MM.1S (cell line): ENCODE results near the gene SAMSN1.

Source experiments
- DNase-seq: peaks from one replicate; pipeline ENCODE4 v3.0.0-alpha.2; 2015
- H2AFZ ChIP-seq: fragments of 300-600 bp; sonication (generic); 2 replicates; pipeline ENCODE4 v1.6.0; 2016; ENCODE audit warnings: antibody characterized with exemption, low read length
- H3F3A ChIP-seq: fragments of 300-600 bp; sonication (generic); 2 replicates; pipeline ENCODE4 v1.6.1; 2016; ENCODE audit warnings: mild to moderate bottlenecking, antibody characterized with exemption, low read length, moderate library complexity, mixed read lengths; ENCODE audit not compliant: insufficient read depth
- H3K27ac ChIP-seq: fragments of 300-600 bp; sonication (generic); 2 replicates; pipeline ENCODE4 v1.5.1; 2016; ENCODE audit warnings: mild to moderate bottlenecking, low read length
- H3K27me3 ChIP-seq: fragments of 300-600 bp; sonication (generic); replicated peaks from 2 replicates; pipeline ENCODE4 v1.6.0; 2016; ENCODE audit warnings: low read length; ENCODE audit not compliant: insufficient read depth
- H3K36me3 ChIP-seq: fragments of 300-600 bp; sonication (generic); replicated peaks from 2 replicates; pipeline ENCODE4 v1.6.1; 2016; ENCODE audit warnings: mild to moderate bottlenecking, low read length, mixed read lengths; ENCODE audit not compliant: insufficient read depth
- H3K4me1 ChIP-seq: fragments of 300-600 bp; sonication (generic); 2 replicates; pipeline ENCODE4 v1.6.1; 2016; ENCODE audit warnings: low read length, mixed read lengths
- H3K4me2 ChIP-seq: fragments of 300-600 bp; sonication (generic); 2 replicates; pipeline ENCODE4 v1.6.0; 2016; ENCODE audit warnings: low read depth, low read length
- H3K4me3 ChIP-seq: fragments of 300-600 bp; sonication (generic); 2 replicates; pipeline ENCODE4 v1.5.1; 2016; ENCODE audit warnings: low read length, mixed read lengths
- H3K79me2 ChIP-seq: fragments of 300-600 bp; sonication (generic); 2 replicates; pipeline ENCODE4 v1.6.1; 2016; ENCODE audit warnings: mixed run types, low read length, mixed read lengths
- H3K9ac ChIP-seq: fragments of 300-600 bp; sonication (generic); 2 replicates; pipeline ENCODE4 v1.6.1; 2016; ENCODE audit warnings: low read length, mixed read lengths
- H3K9me2 ChIP-seq: fragments of 300-600 bp; sonication (generic); replicated peaks from 2 replicates; pipeline ENCODE4 v1.6.1; 2016; ENCODE audit warnings: mild to moderate bottlenecking, low read length, mixed read lengths; ENCODE audit not compliant: insufficient read depth
- H3K9me3 ChIP-seq: fragments of 300-600 bp; sonication (generic); replicated peaks from 2 replicates; pipeline ENCODE4 v1.6.1; 2016; ENCODE audit warnings: mild to moderate bottlenecking, low read length, mixed read lengths; ENCODE audit not compliant: insufficient read depth
- H4K20me1 ChIP-seq: fragments of 300-600 bp; sonication (generic); 2 replicates; pipeline ENCODE4 v1.6.1; 2016; ENCODE audit warnings: mild to moderate bottlenecking, low read length, moderate library complexity, mixed read lengths; ENCODE audit not compliant: insufficient read depth
- EZH2 ChIP-seq: fragments of 300-600 bp; sonication (generic); optimal IDR thresholded peaks from 2 replicates; pipeline ENCODE3; 2017; ENCODE audit warnings: low read depth, mild to moderate bottlenecking, antibody characterized with exemption, low read length, mixed read lengths
- EZH2phosphoT487 ChIP-seq: fragments of 300-600 bp; sonication (generic); IDR thresholded peaks from 2 replicates; pipeline ENCODE4 v1.6.1; 2018; ENCODE audit warnings: antibody characterized with exemption, low read length
- TF ChIP-seq, protein P1 (sequence below): fragments of 300-600 bp; sonication (generic); IDR thresholded peaks from 2 replicates; pipeline ENCODE4 v1.5.1; 2016; ENCODE audit warnings: antibody characterized with exemption, low read length, mixed read lengths

Gene SAMSN1

DNA sequence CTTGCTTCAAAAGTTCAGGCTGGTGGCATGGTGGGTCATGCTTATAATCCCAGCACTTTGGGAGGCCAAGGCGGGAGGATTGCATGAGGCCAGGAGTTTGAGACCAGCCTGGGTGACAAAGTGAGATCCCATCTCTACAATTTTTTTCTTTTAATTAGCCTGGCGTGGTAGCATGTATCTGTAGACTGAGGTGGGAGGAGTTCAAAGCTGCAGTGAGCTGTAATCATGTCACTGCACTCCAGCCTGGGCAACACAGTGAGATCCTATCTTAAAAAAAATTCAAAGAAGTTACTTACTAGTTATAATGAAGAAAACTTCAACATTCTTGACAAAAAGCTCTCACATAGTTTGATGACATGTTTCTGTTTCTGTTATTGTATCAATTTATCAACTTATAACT, 45.2 kb downstream of the SAMSN1 start:
- H3K9me2 ChIP-seq = no peaks in the 10 kb centered on the region
- H3K27me3 ChIP-seq = no peaks in the 10 kb centered on the region
- no peaks in the 10 kb centered on the region for H4K20me1 ChIP-seq
- H3K4me1 ChIP-seq = no peaks in the 10 kb centered on the region
- no peak overlapping the region for H2AFZ ChIP-seq
- no peak overlapping the region for H3K27ac ChIP-seq
- no peaks in the 10 kb centered on the region for H3K9me3 ChIP-seq
- H3K4me3 ChIP-seq = no peak overlapping the region
- H3K79me2 ChIP-seq = no peaks in the 10 kb centered on the region
- no peak for DNase-seq
- no peaks in the 10 kb centered on the region for H3K36me3 ChIP-seq
- H3K9ac ChIP-seq = no peak overlapping the region
- no peak overlapping the region for H3K4me2 ChIP-seq
- no peaks in the 10 kb centered on the region for H3F3A ChIP-seq
- TF ChIP-seq EZH2phosphoT487 (no peak), EZH2 (no peak)
- TF ChIP-seq, protein P1, sequence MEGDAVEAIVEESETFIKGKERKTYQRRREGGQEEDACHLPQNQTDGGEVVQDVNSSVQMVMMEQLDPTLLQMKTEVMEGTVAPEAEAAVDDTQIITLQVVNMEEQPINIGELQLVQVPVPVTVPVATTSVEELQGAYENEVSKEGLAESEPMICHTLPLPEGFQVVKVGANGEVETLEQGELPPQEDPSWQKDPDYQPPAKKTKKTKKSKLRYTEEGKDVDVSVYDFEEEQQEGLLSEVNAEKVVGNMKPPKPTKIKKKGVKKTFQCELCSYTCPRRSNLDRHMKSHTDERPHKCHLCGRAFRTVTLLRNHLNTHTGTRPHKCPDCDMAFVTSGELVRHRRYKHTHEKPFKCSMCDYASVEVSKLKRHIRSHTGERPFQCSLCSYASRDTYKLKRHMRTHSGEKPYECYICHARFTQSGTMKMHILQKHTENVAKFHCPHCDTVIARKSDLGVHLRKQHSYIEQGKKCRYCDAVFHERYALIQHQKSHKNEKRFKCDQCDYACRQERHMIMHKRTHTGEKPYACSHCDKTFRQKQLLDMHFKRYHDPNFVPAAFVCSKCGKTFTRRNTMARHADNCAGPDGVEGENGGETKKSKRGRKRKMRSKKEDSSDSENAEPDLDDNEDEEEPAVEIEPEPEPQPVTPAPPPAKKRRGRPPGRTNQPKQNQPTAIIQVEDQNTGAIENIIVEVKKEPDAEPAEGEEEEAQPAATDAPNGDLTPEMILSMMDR = no peak

DNA sequence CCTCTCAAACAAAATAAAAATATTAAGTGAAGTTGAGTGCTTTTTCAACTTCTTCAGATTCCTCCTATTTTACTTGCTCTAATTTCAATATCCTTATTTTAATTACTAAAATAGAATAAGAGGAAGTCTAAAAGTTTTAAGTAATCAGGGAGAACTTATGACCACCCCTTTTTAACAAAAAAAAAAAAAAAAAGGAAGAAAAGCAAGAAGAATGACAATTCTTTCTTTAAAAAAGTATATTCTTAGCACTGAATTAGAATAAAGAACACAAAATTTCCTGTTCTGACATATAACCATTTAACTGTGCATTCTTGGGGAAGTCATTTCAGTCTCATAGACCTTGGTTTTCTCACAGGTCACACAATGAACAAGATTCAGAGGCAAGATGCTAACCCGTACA, 46.8 kb downstream of the SAMSN1 start:
- H3K4me2 ChIP-seq = no peak overlapping the region
- no peaks in the 10 kb centered on the region for H3K9me2 ChIP-seq
- H3K4me3 ChIP-seq = no peak overlapping the region
- no peak overlapping the region for H3K27ac ChIP-seq
- TF ChIP-seq EZH2 (no peak), EZH2phosphoT487 (no peak)
- TF ChIP-seq, protein P1 = no peak
- DNase-seq = no peak
- no peak overlapping the region for H2AFZ ChIP-seq
- H3F3A ChIP-seq = no peaks in the 10 kb centered on the region
- no peaks in the 10 kb centered on the region for H4K20me1 ChIP-seq
- H3K79me2 ChIP-seq = no peaks in the 10 kb centered on the region
- no peaks in the 10 kb centered on the region for H3K9me3 ChIP-seq
- no peak overlapping the region for H3K9ac ChIP-seq
- H3K27me3 ChIP-seq = no peaks in the 10 kb centered on the region
- no peaks in the 10 kb centered on the region for H3K4me1 ChIP-seq
- no peaks in the 10 kb centered on the region for H3K36me3 ChIP-seq

DNA sequence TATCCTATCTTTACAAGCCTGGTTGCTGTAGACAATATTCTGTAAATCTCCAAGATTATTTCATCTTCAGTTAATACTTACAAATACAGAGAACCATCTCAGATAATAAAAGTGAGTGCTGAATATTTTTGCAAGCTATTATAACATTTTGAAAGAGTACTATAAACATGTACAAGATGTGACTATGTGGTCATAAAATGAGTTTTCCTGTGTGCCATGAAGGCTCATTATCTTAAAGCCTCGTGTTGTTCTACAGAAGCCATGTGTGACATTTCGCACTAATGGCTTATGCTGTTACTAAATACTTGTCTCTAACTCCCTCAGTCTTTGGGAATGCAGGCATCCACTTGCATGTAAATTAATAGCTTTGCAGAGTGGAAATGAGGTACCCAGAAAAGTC, 48.3 kb downstream of the SAMSN1 start:
- no peak overlapping the region for H2AFZ ChIP-seq
- no peaks in the 10 kb centered on the region for H3K4me1 ChIP-seq
- H3K27ac ChIP-seq = no peak overlapping the region
- H3F3A ChIP-seq = no peaks in the 10 kb centered on the region
- TF ChIP-seq EZH2phosphoT487 = no peak
- TF ChIP-seq, protein P1 = no peak
- TF ChIP-seq EZH2 = no peak
- H4K20me1 ChIP-seq = no peaks in the 10 kb centered on the region
- H3K36me3 ChIP-seq = no peaks in the 10 kb centered on the region
- no peak for DNase-seq
- no peaks in the 10 kb centered on the region for H3K9me2 ChIP-seq
- no peaks in the 10 kb centered on the region for H3K27me3 ChIP-seq
- no peak overlapping the region for H3K4me2 ChIP-seq
- no peaks in the 10 kb centered on the region for H3K9me3 ChIP-seq
- H3K9ac ChIP-seq = no peak overlapping the region
- H3K79me2 ChIP-seq = no peaks in the 10 kb centered on the region
- H3K4me3 ChIP-seq = no peak overlapping the region
